ENCODE measurements around the gene NAV3. TPM values are rescaled to one million over a fixed set of nuclear protein-coding genes. Genes with fewer than 3 reads are reported as not detected.

Gene NAV3
- polyA plus RNA-seq, 1 of the 3 experiments (the other 2 are of a cell fraction) = 10.5 TPM

GRCh38 chr12:78194448-78194847 is 363.8 kb downstream of the NAV3 start (continued):
- no peak for TF ChIP-seq RAD21 (IDR thresholded peaks at IDR 0.05; ENCODE audit: low read length)
- TF ChIP-seq POLR2AphosphoS5 (IDR thresholded peaks at IDR 0.05; ENCODE audit: low read depth, low read length) = peak; percentile 79; the same call in 1 of the 2 replicates
- no peak for TF ChIP-seq IRF3 (IDR thresholded peaks at IDR 0.05; ENCODE audit: low read depth, low read length)
- peak; percentile 86; the same call in 1 of the 2 replicates for TF ChIP-seq FOSL2 (IDR thresholded peaks at IDR 0.05; ENCODE audit: borderline replicate concordance, low read depth)
- TF ChIP-seq JUND (IDR thresholded peaks at IDR 0.05) = peak; percentile 84
- TF ChIP-seq FOXJ3 (CRISPR knock-in tag; IDR thresholded peaks at IDR 0.05) = no peak
- no peak for TF ChIP-seq USF1 (IDR thresholded peaks at IDR 0.05; ENCODE audit: borderline replicate concordance, low read depth)
- TF ChIP-seq ELF1 (IDR thresholded peaks at IDR 0.05) = no peak

- H3K9me2 ChIP-seq = no peaks in the 10 kb centered on the region
- H3K79me2 ChIP-seq (ENCODE audit: insufficient read depth) = no peaks in the 10 kb centered on the region; the same call in 1 of the 2 replicates
- POLR2A ChIA-PET = no interaction called here
- H3K9ac ChIP-seq = no peak overlapping the region
- CTCF ChIA-PET = interaction anchor here (1.4 kb wide), 1 partner anchor 10 kb away, joined by 4 read pairs; no protein-coding TSS in a partner anchor
- H3F3A ChIP-seq (replicated peaks; ENCODE audit: insufficient read depth) = peaks cover 12% of the 10 kb centered on the region
- no peak overlapping the region for H3K4me3 ChIP-seq (ENCODE audit: low read depth in 2 of 2, low read length in 1 of 2)
- no peak for TF ChIP-seq RFX5 (IDR thresholded peaks at IDR 0.05; ENCODE audit: low read length)
- no peak for TF ChIP-seq GABPA (IDR thresholded peaks at IDR 0.05; ENCODE audit: low read depth)
- TF ChIP-seq ZBTB33 (IDR thresholded peaks at IDR 0.05; ENCODE audit: borderline replicate concordance, low read depth) = no peak
- no peak for TF ChIP-seq SMC3 (IDR thresholded peaks at IDR 0.05; ENCODE audit: low read depth, low read length)
- no peak for TF ChIP-seq FOXJ3 (CRISPR knock-in tag; IDR thresholded peaks at IDR 0.05)
- TF ChIP-seq PBX3 (IDR thresholded peaks at IDR 0.05) = no peak
- no peak for TF ChIP-seq EZH2phosphoT487 (IDR thresholded peaks at IDR 0.05; ENCODE audit: borderline replicate concordance, low read depth)
- no peak for TF ChIP-seq ELF1 (IDR thresholded peaks at IDR 0.05)
- TF ChIP-seq FOSL2 (IDR thresholded peaks at IDR 0.05; ENCODE audit: borderline replicate concordance, low read depth) = no peak
- TF ChIP-seq MEF2A (IDR thresholded peaks at IDR 0.05; ENCODE audit: borderline replicate concordance, low read depth) = no peak
- TF ChIP-seq POLR2AphosphoS5 (IDR thresholded peaks at IDR 0.05; ENCODE audit: low read depth, low read length) = no peak
- TF ChIP-seq NFIC (IDR thresholded peaks at IDR 0.05; ENCODE audit: borderline replicate concordance) = no peak
- no peak for TF ChIP-seq YY1 (IDR thresholded peaks at IDR 0.05; ENCODE audit: low read depth)
- no peak for TF ChIP-seq JUND (IDR thresholded peaks at IDR 0.05)
- TF ChIP-seq NRF1 (IDR thresholded peaks at IDR 0.05; ENCODE audit: low read depth, low read length) = no peak
- no peak for TF ChIP-seq SIN3A (IDR thresholded peaks at IDR 0.05; ENCODE audit: borderline replicate concordance, low read depth, low read length)
- H3K4me1 ChIP-seq (ENCODE audit: control insufficient read depth in 1 of 2, insufficient read depth in 2 of 2, low read depth in 1 of 2, low read length in 1 of 2) = peaks cover 3 to 13% of the 10 kb centered on the region in 2 experiments; a peak in 2 of 4 replicates
- H3K4me2 ChIP-seq = no peak overlapping the region
- no peak overlapping the region for H2AFZ ChIP-seq (ENCODE audit: low read depth)
- H3K27me3 ChIP-seq (ENCODE audit: insufficient read depth) = no peaks in the 10 kb centered on the region
- no peaks in the 10 kb centered on the region for H3K9me3 ChIP-seq
- 96% methylated on average over 1 of the region's 1 CpG for WGBS (ENCODE audit: low lambda C conversion rate)
- H4K20me1 ChIP-seq (ENCODE audit: insufficient read depth) = no peaks in the 10 kb centered on the region
- DNase-seq = no peak
- no peak overlapping the region for H3K27ac ChIP-seq (ENCODE audit: low read depth in 2 of 2, low read length in 1 of 2)
- H3K36me3 ChIP-seq (replicated peaks in 1 of 2; ENCODE audit: control insufficient read depth in 1 of 2, insufficient read depth in 2 of 2, low read length in 1 of 2) = peaks cover 6 to 55% of the 10 kb centered on the region in 2 experiments
These were observed 368.2 kb downstream of the NAV3 start for GRCh38 chr12:78198896-78199295.
